Fibroblast of skin of left quadriceps (primary cell): ENCODE measurements around the gene ABHD10.
"Not testable (repeated sequence)": the region's sequence is repeated elsewhere in the genome, so short reads cannot be mapped to it uniquely, and the experiment has no call there.

Experiments
- DNase-seq, 2 experiments: peaks; one replicate each; pipeline ENCODE4 v3.0.0-alpha.2; 2013; ENCODE audit warnings: low read depth in 2 of 2

The ABHD10 gene

DNA sequence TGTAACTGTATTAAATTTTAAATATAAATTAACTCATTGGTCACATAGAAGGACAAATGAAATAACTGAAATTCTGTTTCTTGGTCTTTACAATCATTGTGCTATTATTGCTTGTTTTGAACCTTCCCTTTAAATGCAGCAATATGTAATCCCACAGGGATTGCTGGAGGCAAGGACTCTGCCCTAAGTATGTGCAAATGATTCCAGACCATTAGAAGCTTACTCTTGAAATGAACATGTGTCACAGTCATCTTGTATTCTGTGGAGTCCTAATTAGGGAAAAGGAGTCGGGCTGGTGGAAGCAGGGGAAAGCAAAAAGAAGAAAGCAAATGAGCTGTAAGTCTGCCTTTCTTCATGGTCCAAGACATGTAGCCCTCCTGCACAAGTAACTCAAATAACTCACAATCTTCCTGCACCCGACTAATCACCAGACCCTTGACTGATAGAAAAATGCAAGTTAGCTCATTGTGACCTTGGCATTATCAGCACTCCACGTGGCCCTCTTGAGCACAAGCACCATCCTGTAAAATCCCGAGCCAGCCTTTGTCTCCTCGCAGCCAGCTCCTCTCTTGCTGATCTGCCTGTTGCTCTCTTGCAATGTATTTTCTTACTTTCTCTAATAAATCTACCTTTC is 53.4 kb downstream of the ABHD10 start:
- no peak for DNase-seq

DNA sequence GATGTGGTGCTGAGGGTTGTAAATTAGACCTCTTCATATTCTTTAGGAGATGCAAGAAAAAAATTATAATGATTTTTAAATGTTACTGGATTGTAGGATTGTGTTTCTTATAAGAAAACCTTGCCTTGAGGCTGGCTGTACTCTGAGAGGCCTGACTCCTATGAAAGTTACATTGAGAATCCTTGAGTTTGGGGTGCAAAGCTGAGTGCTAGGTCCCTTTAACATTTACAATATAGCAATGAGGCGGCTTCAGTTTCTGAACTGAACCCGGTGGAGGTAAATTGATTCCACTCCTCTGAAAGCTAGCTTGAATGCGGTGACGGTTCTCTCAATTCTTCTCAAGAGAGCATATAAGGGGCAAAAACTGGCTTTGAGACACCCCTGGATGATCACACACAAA is 55.6 kb downstream of the ABHD10 start, which contains the start of gene TMPRSS7:
TMPRSS7 (plus strand) TSS at position 301 of the 400 bp plus-strand sequence. CDS start 110 bp downstream, outside the sequence.
- DNase-seq = no peak

DNA sequence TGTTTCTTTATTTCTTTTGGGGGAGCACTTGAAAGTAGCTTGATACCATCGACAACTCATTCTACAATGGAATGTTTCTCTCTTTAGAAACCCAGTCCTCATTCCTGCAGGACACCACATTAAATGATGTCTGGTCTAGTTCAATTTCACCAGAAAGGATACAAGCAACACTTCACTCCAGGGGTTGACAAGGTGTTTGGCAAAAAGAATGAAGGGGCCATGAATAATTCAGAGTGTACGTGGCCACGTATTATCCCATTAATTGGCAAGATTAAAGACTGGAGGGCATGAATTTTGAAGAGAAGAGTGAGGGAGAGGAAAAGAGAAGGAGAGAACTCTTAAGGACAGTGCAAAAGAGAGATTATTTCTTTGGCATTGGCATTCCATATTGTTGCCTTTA is 56.4 kb downstream of the ABHD10 start:
- no peak for DNase-seq

DNA sequence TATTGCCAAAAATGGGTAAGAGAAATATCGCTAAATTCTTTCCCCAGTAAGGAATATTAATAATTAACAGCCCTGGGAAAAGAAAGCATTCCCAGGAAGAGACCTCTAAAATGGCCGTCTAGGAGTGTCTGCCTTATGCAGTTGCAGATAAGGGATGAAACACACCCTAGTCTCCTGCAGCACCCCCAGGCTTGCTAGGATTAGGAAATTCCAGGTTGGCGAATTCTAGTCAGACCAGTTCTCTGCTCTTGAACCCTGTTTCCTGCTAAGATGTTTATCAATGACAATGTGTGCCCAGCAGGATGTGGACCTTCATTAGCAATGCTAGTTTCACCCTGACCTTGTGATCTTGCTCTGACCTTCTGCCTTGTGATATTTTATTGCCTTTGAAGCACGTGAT is 58.4 kb downstream of the ABHD10 start:
- DNase-seq = not testable (repeated sequence)

DNA sequence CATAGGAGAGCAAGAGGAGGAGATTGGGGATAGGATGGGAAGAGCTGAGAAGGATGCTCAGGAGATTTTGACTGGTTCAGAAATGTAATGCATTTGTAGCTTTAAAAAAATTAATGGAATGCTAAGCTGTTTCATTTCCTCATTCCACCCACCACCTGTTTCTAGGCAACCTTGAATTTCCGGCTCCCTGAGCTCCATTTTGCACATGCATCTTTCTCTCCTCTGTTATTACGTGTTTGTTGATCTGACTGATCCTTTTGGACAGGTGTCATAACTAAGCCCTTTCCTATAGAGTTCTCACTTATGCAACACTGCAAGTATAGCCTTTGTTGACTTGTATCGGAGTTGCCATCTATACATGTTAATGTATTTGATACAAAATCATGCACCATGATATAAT is 60.0 kb downstream of the ABHD10 start:
- DNase-seq = no peak

DNA sequence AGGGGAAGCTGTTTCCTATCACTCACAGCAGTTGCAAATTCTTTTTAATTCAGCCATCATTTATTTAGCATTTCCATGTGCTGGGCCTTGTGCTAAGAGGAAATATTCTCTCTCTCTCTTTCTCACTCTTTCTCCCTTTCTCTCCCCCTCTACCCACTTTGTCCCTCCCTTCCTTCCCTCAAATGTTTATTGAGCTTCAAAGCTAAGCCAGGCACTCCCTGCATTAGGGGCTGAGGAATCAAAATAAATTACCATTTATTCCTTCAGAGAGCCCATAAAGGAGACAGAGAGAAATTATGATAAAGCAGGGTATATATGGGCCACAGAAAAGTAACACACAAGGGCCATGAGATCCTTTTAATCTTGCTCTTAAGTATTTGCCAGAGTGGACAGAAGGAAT is 62.5 kb downstream of the ABHD10 start:
- no peak for DNase-seq

DNA sequence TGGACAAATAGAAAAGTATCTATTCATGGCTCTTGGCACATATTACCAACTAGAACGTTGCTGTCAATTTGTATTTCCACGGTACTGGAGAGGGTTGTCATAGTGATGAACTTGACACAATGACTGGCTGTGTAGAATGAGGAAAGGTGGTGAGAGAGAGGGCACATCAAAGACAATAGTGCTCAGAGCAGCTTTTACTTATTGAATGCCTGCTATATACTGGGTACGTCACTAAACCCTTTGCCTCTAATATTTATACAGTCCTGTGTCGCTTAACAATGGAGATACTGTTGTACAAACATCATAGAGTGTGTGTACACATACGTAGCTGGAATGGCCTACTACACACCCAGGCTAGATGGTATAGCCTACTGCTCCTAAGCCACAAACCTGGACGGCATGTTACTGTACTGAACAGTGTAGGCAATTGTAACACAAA is 64.0 kb downstream of the ABHD10 start:
- DNase-seq = no peak
